K562 (cell line): ENCODE measurements around the gene ALDH1A2. TPM values are rescaled to one million over a fixed set of nuclear protein-coding genes. Genes with fewer than 3 reads are reported as not detected.

ENCODE experiments used
- CTCF ChIP-seq, 3 experiments: IDR thresholded peaks in 2 of 3; conservative IDR thresholded peaks in 1 of 3; 2 replicates each; pipeline ENCODE4 v1.5.1; 2011 to 2012; ENCODE audit warnings: low read length in 3 of 3, mild to moderate bottlenecking in 3 of 3, control low read depth in 2 of 3, improper control_type of control experiment in 1 of 3, inconsistent platforms in 1 of 3, low read depth in 1 of 3, mixed read lengths in 1 of 3, moderate library complexity in 1 of 3; ENCODE audit not compliant: insufficient read depth in 2 of 3
- CXXC5 ChIP-seq: fragments of 250-450 bp; sonication (Bioruptor Pico); IDR thresholded peaks from 2 replicates; pipeline ENCODE4 v1.8.0; 2022; ENCODE audit warnings: inconsistent platforms, mild to moderate bottlenecking, moderate library complexity
- EGR1 ChIP-seq: fragments of 450-650 bp; conservative IDR thresholded peaks from 2 replicates; pipeline ENCODE4 v1.6.1; 2017; ENCODE audit warnings: mild to moderate bottlenecking
- GTF2E2 ChIP-seq: fragments of 200-800 bp; sonication (Bioruptor generic); IDR thresholded peaks from 2 replicates; pipeline ENCODE4 v1.6.1; 2016; ENCODE audit warnings: missing genetic modification characterization, missing compliant biosample characterization
- HDAC2 ChIP-seq: fragments of 450-650 bp; IDR thresholded peaks from 2 replicates; pipeline ENCODE4 v1.6.1; 2016; ENCODE audit warnings: mild to moderate bottlenecking
- HIVEP1 ChIP-seq: fragments of 250-450 bp; sonication (Bioruptor Pico); IDR thresholded peaks from 2 replicates; pipeline ENCODE4 v1.4.0; 2020; ENCODE audit warnings: mild to moderate bottlenecking
- IFI16 ChIP-seq: fragments of 250-450 bp; sonication (Bioruptor Pico); IDR thresholded peaks from 2 replicates; pipeline ENCODE4 v2.1.2; 2022; ENCODE audit warnings: mild to moderate bottlenecking, inconsistent platforms
- IRF1 ChIP-seq: sonication (generic); formaldehyde crosslinking; IDR thresholded peaks from 2 replicates; pipeline ENCODE4 v1.8.0; 2022; ENCODE audit warnings: missing genetic modification reagents, mild to moderate bottlenecking, borderline replicate concordance
- KHSRP ChIP-seq: fragments of 450-650 bp; IDR thresholded peaks from 2 replicates; pipeline ENCODE4 v1.6.1; 2017
- KLF16 ChIP-seq: IDR thresholded peaks from 2 replicates; pipeline ENCODE4 v1.6.1; 2016; ENCODE audit warnings: antibody characterized with exemption
- MED1 ChIP-seq: sonication (generic); formaldehyde crosslinking; IDR thresholded peaks from 2 replicates; pipeline ENCODE4 v1.8.1; 2023; ENCODE audit warnings: missing genetic modification reagents, borderline replicate concordance
- MTA3 ChIP-seq: fragments of 450-650 bp; formaldehyde crosslinking; IDR thresholded peaks from 2 replicates; pipeline ENCODE4 v1.6.1; 2017; ENCODE audit warnings: mild to moderate bottlenecking, borderline replicate concordance
- MXI1 ChIP-seq: IDR thresholded peaks from 2 replicates; pipeline ENCODE4 v1.6.1; 2011; ENCODE audit warnings: low read depth, mild to moderate bottlenecking, improper control_type of control experiment, low read length
- PCBP1 ChIP-seq: fragments of 200-400 bp; formaldehyde crosslinking; IDR thresholded peaks from 2 replicates; pipeline ENCODE4 v1.6.1; 2018; ENCODE audit warnings: mild to moderate bottlenecking, low read depth, low read length; ENCODE audit not compliant: poor library complexity, severe bottlenecking
- PRPF4 ChIP-seq: fragments of 200-400 bp; formaldehyde crosslinking; IDR thresholded peaks from one replicate; pipeline ENCODE4 v1.6.1; 2017; ENCODE audit warnings: low read length, low read depth, mild to moderate bottlenecking; ENCODE audit not compliant: insufficient read depth, poor library complexity, severe bottlenecking
- RCOR1 ChIP-seq, 2 experiments: IDR thresholded peaks; 2 replicates each; pipeline ENCODE4 v1.6.1; 2012; ENCODE audit warnings: low read depth in 2 of 2, low read length in 2 of 2, borderline replicate concordance in 1 of 2, improper control_type of control experiment in 1 of 2
- SMAD4 ChIP-seq: fragments of 250-450 bp; sonication (Bioruptor Pico); conservative IDR thresholded peaks from 2 replicates; pipeline ENCODE4 v1.8.0; 2021; ENCODE audit warnings: inconsistent platforms, mild to moderate bottlenecking, moderate library complexity
- TAF1 ChIP-seq: IDR thresholded peaks from 2 replicates; pipeline ENCODE4 v1.6.1; 2011; ENCODE audit warnings: mild to moderate bottlenecking, low read length, moderate library complexity; ENCODE audit not compliant: insufficient read depth, control insufficient read depth, severe bottlenecking; ENCODE audit errors: extremely low read depth
- ZNF511 ChIP-seq: sonication (generic); formaldehyde crosslinking; IDR thresholded peaks from 2 replicates; pipeline ENCODE4 v1.8.0; 2022; ENCODE audit warnings: mild to moderate bottlenecking, missing genetic modification reagents
- ZNF589 ChIP-seq: fragments of 200-800 bp; sonication (Bioruptor generic); IDR thresholded peaks from 2 replicates; pipeline ENCODE4 v1.6.1; 2016; ENCODE audit warnings: low read depth, missing genetic modification characterization, missing compliant biosample characterization
- ZNF592 ChIP-seq: fragments of 450-650 bp; IDR thresholded peaks from 2 replicates; pipeline ENCODE4 v1.6.1; 2017; ENCODE audit warnings: antibody characterized with exemption, mild to moderate bottlenecking
- polyA plus RNA-seq, 8 experiments: library from polyadenylated mRNA; depleted of rRNA in 4 of 8; stranded (reverse) in 5 of 8; unstranded in 3 of 8; fragments of >200 nt; fragmentation: Nextera tagmentation in 2 of 8; fragmentation: Illumina TruSeq in 1 of 8; extraction: Ambion mirVana in 2 of 8; extraction: Trizol in 1 of 8; gene quantifications; 2 replicates each; pipeline versions ENCODE4 v1.2.1 to v1.2.3, GENCODE V29; 2011 to 2014; ENCODE audit warnings: inconsistent platforms in 1 of 8, missing spikeins in 1 of 8
- total RNA-seq, 7 experiments: library from RNA; depleted of rRNA in 6 of 7; stranded (reverse); fragments of >200 nt in 6 of 7; fragmentation: Illumina TruSeq in 2 of 7; extraction: Trizol in 2 of 7; gene quantifications; 2 replicates each; pipeline versions ENCODE4 v1.2.1 to v1.2.3, GENCODE V29; 2011 to 2021; ENCODE audit warnings: low replicate concordance in 1 of 7

The ALDH1A2 gene
- total and polyA plus RNA-seq, 9 of the 15 experiments (the other 6 are each of a cell fraction or from before 2014, with no cell fraction given), result 115 to 393 (median 333) TPM

- TF ChIP-seq KLF16 (0 out of 2 replicates have a peak, but pooled peaks have one; percentile 12), CTCF (IDR thresholded peaks at IDR 0.05 in 2 of 3, conservative IDR thresholded peaks at IDR 0.05 in 1 of 3; ENCODE audit: insufficient read depth in 2 of 3, low read depth in 1 of 3, low read length in 3 of 3) (peak in 1 of 3 experiments; percentile 3; a peak in 1 of 6 replicates), HDAC2 (0 out of 2 replicates have a peak, but pooled peaks have one; percentile 26), ZNF592 (peak; percentile 62; the same call in 1 of the 2 replicates), ZNF511 (CRISPR knock-in tag) (peak; percentile 28; the same call in 1 of the 2 replicates), KHSRP (no peak), HIVEP1 (CRISPR knock-in tag) (no peak), EGR1 (peak; percentile 79), PCBP1 (no peak), PRPF4 (no peak), MED1 (CRISPR knock-in tag) (0 out of 2 replicates have a peak, but pooled peaks have one; percentile 22), SMAD4 (peak; percentile 28), IRF1 (CRISPR knock-in tag) (0 out of 2 replicates have a peak, but pooled peaks have one; percentile 32), MXI1 (no peak), TAF1 (peak; percentile 84), IFI16 (CRISPR knock-in tag) (no peak), GTF2E2 (tag) (no peak), ZNF589 (CRISPR knock-in tag) (0 out of 2 replicates have a peak, but pooled peaks have one; percentile 17), RCOR1 (IDR thresholded peaks at IDR 0.05; ENCODE audit: borderline replicate concordance in 1 of 2, low read depth in 2 of 2, low read length in 2 of 2) (peak in 1 of 2 experiments; percentile 63; a peak in 2 of 4 replicates), CXXC5 (CRISPR knock-in tag) (peak; percentile 86), MTA3 (peak; percentile 56)
Measured at GRCh38 chr15:58065445-58066041, at the start of gene ALDH1A2 (continued).
